Frontal cortex (tissue), 4 donors: ENCODE measurements around the gene BCL6. TPM values are rescaled to one million over a fixed set of nuclear protein-coding genes. Genes with fewer than 3 reads are reported as not detected.
A peak's percentile ranks its signal among the peaks of the same experiment; 100 is the strongest.

ENCODE experiments used
- DNase-seq, 2 donors: peaks; one replicate each; pipeline ENCODE4 v3.0.0; 2012; ENCODE audit warnings: low spot score in 2 of 2
- FAIRE-seq: peaks from 2 replicates; lab custom pipeline; 2012; peaks lifted over from hg19 to GRCh38; lab: Jason Lieb, UNC
- total RNA-seq: library from RNA; depleted of rRNA; stranded (reverse); fragments of >200 nt; gene quantifications from one replicate; pipeline ENCODE4 v1.2.3, GENCODE V29; 2014
- donor health status: control.
- donor health status: control.
- donor health status: control.

Gene BCL6
- total RNA-seq, 1 donor from 2014 or later = 16.7 TPM

DNA sequence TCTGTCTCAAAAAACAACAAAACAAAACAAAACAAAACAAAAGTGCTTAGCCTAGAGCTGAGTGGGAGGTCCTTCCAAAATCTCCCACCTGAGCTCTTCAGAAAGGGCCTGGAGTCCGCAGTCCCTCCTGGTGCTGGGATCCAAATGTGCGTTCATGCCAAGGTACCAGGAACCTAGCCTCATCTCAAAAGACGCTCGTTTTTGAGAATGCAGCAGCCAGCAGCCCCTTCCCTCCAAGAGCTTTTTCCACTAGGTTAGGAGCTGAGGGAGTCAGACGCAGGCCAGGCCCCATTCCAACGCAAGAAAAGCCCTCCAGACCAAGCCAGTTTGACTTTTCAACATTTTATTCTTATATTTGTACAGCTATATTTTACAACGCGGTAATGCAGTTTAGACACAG lies 24.2 kb downstream of the BCL6 start:
- DNase-seq (no peak), FAIRE-seq (no peak)

- FAIRE-seq (no peak), DNase-seq (no peak)
Observed at GRCh38 chr3:187720337-187720670, 25.0 kb downstream of the BCL6 start.

GRCh38 chr3:187719628-187720336 lies 25.5 kb downstream of the BCL6 start:
- DNase-seq (no peak), FAIRE-seq (no peak)

DNA sequence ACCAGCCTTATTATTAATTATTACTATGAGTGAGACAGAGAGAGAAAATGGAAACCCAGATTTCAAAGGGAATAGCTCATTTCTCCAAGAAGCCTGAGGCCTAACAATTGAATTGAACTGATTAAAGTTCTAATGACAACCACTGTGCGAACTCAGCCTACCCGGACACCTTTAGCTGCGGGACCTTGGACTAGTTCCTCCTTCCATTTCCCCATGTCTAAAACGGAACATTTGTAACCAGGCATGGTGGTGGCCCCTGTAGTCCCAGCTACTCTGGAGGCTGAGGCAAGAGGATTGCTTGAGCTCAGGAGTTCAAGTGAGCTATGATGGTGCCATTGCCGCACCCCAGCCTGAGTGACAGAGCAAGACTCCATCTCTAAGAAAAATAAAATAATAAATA lies 26.5 kb downstream of the BCL6 start:
- DNase-seq (no peak), FAIRE-seq (no peak)

GRCh38 chr3:187717572-187717971 lies 27.7 kb downstream of the BCL6 start:
- FAIRE-seq (no peak), DNase-seq (no peak)

DNA sequence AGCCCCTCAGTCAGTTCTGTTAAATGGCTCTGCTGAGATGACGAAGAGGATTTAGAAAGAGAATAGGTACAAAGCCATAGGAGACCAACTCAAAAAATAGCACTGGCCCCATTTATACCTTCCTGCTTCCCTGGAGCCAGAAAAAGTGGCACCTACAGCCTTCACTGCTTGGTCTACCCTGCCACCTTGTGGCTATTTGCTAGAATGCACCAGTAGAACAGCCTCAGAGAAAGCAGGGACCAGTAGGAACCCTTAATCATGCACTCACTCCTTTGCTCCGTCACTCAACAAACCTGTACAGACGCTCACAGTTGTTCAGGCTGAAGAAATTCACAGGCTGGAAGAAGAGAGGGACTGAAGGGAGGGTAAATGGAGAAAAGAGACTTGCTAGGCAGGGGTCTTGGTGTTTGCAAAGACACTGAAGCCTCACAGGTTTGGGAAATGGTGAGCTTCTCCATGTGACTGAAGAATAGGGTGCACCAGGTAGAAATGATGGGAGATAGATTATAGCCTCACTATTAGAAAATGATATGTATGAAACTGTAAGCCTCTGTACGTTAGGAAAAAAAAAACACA lies 30.8 kb downstream of the BCL6 start:
- peak; percentile 61 to 71 for DNase-seq
- no peak for FAIRE-seq

DNA sequence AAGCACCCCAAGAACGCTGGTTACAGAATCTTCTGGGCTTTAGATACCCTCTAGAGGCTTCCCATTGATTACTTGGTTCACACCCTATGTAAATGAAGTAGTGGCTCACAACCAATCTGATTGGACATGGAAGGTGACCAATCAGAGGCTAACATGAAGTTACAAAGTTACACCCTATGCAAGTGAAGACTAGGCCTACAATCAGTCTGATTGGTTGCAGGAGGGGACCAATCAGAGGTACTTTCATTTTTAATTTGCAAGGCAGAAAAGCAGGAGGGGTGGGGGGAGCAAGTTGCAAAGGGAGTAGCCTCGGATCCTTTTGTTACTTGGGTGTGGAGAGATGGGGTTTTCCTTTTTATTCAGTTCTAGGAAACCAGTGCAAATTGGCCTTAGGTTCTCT lies 31.8 kb downstream of the BCL6 start:
- no peak for DNase-seq
- no peak for FAIRE-seq

DNA sequence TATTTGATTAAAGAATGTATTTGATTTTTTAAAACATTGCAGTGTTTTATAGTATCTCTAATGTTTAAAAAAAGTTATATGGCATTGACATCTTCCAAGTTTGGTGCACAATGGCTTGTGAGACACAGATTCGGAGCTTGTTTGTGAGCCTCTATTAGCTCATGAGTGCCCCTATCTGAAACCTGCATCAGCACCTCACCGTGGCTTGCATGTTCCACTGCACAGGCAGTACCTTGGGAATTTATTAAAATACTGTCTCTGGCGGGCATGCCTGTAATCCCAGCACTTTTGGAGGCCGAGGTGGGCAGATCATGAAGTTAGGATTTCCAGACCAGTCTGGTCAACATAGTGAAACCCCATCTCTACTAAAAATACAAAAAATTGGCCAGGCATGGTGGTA lies 36.1 kb downstream of the BCL6 start:
- DNase-seq = no peak
- no peak for FAIRE-seq

DNA sequence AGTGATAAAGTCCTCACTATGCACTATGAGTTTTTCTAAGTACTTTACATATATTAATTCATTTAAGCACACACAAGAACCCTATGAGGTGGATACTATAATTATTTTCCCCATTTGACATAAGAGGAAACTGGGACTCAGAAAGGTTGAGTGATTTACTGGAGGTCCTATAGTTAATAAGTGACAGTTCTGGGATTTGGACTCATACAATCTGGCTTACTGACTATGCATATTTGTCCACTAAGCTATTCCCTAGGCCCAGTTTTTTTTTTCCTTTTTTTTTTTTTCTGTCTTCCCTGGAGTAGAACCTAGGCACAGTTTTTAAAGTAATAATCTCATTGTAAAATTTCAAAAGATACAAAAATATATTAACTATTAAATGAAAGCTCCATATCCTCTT lies 36.6 kb downstream of the BCL6 start:
- FAIRE-seq = no peak

GRCh38 chr3:187706971-187707370 lies 38.3 kb downstream of the BCL6 start:
- DNase-seq (no peak), FAIRE-seq (no peak)

More for the DNA sequence above, 36.6 kb downstream of the BCL6 start:
- no peak for DNase-seq

- FAIRE-seq = no peak
Observed at GRCh38 chr3:187705164-187705563, 40.1 kb downstream of the BCL6 start.

DNA sequence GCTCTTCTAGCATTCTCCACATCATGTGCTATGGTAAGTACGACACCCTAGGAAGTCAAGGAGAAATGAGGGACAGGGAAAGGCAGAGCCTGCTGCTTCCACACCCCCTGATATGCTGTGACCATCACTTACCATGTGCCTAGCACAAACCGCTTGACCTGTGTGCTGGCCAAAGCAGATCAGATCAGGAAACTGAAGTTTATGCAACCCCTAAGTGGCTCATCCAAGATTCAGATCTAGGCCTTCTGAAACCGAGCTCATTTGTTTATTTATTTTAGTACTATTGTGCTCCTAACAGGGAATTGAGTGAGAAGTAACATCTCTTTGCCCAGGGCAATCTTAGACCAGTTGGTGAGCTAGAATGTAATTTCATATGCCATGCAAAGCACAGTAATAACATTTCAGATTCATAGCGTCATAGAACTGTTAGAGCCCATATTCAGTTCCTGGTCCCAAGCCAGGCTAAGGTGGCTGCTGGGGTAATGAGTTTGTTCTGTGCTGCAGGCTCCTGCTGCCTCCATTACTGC lies 42.7 kb downstream of the BCL6 start, which contains the start of gene RTP2:
TSS of gene RTP2 (minus strand) at position 51 of the 527 bp plus-strand sequence. CDS start 429 bp downstream, outside the sequence.
- FAIRE-seq = no peak
- no peak for DNase-seq

More at GRCh38 chr3:187705164-187705563, 40.1 kb downstream of the BCL6 start:
- DNase-seq = no peak

- no peak for FAIRE-seq
- no peak for DNase-seq
Observed at GRCh38 chr3:187700249-187700648, 45.0 kb downstream of the BCL6 start.

GRCh38 chr3:187698499-187699399 lies 46.5 kb downstream of the BCL6 start:
- DNase-seq (no peak), FAIRE-seq (no peak)

- FAIRE-seq = no peak
- no peak for DNase-seq
Observed at GRCh38 chr3:187696021-187696420, 49.2 kb downstream of the BCL6 start.

- FAIRE-seq = no peak
- DNase-seq = no peak
Observed at GRCh38 chr3:187695449-187695848, 49.8 kb downstream of the BCL6 start.

DNA sequence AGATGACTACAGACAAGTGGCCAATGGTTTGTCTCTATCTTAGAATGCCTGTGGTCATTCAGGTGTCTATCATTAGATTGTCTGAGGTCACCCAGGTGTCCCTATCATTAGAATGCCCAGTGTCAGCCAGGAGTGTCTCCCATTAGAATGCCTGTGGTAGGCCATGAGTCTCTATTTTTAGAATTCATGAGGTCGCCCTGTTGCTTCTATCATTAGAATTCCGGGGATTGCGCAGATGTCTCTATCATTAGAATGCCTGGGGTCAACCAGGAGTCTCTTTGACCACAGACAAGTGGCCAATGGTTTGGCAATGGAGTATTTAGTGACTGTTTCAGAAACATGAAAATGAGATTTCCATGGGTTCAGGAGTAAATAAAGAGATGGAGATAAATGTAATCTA lies 50.5 kb downstream of the BCL6 start:
- DNase-seq (no peak), FAIRE-seq (no peak)

GRCh38 chr3:187693431-187693830 lies 51.8 kb downstream of the BCL6 start:
- DNase-seq (no peak), FAIRE-seq (no peak)

GRCh38 chr3:187689984-187690383 lies 55.3 kb downstream of the BCL6 start:
- no peak for DNase-seq
- FAIRE-seq = no peak

- no peak for DNase-seq
Observed at GRCh38 chr3:187686621-187687273, 58.5 kb downstream of the BCL6 start.

More at GRCh38 chr3:187686621-187687273, 58.5 kb downstream of the BCL6 start:
- no peak for FAIRE-seq
